GM12878 (cell line): ENCODE data around the gene CALN1. TPM values are rescaled to one million over a fixed set of nuclear protein-coding genes. Genes with fewer than 3 reads are reported as not detected.

Experiments used
- ATAC-seq: fragments of 200-7000 bp; cut with Tn5 transposase; 3 replicates; pipeline ENCODE4 v1.9.1; 2020; ENCODE audit warnings: mild to moderate bottlenecking, moderate library complexity
- BruUV-seq: library from RNA; stranded (reverse); fragments of 400-500 nt; replicated peaks from 2 replicates; lab custom pipeline; 2021; lab: Mats Ljungman, UMichigan
- CTCF ChIA-PET: fragments of 300-600 bp; sonication (Branson Sonifier 250); formaldehyde crosslinking; extraction: SDS; loops from one replicate; lab custom pipeline; 2021; ENCODE audit warnings: inconsistent platforms; lab: Yijun Ruan, JAX
- POLR2A ChIA-PET: fragments of 350-600 bp; formaldehyde crosslinking; extraction: SDS; loops from one replicate; lab custom pipeline; 2021; ENCODE audit warnings: inconsistent platforms; lab: Charles Lee
- RAD21 ChIA-PET: fragments of 300-600 bp; sonication (Branson Sonifier 250); formaldehyde crosslinking; loops from one replicate; lab custom pipeline; 2023; ENCODE audit warnings: antibody characterized with exemption; ENCODE audit not compliant: unreplicated experiment; lab: Charles Lee
- SMC1A ChIA-PET: fragments of 300-600 bp; sonication (Branson Sonifier 250); formaldehyde crosslinking; loops from one replicate; lab custom pipeline; 2023; ENCODE audit not compliant: unreplicated experiment, uncharacterized antibody; lab: Charles Lee
- DNase-seq: peaks from one replicate; pipeline ENCODE4 v3.0.0-alpha.2; 2011; ENCODE audit warnings: low read depth, low spot score
- FAIRE-seq: peaks from 3 replicates; lab custom pipeline; 2011; peaks lifted over from hg19 to GRCh38; lab: Jason Lieb, UNC
- H2AFZ ChIP-seq: 2 replicates; pipeline ENCODE4 v1.6.0; 2011; ENCODE audit warnings: low read depth, low read length, control low read depth; ENCODE audit not compliant: control insufficient read depth
- H3K27ac ChIP-seq: 2 replicates; pipeline ENCODE4 v1.5.1; 2011; ENCODE audit warnings: control low read depth; ENCODE audit not compliant: control insufficient read depth, insufficient read depth
- H3K27me3 ChIP-seq, 2 experiments: replicated peaks in 1 of 2; 2 replicates each; pipeline versions ENCODE4 v1.6.0 to v1.6.1; 2011; ENCODE audit warnings: low read length in 1 of 2; ENCODE audit not compliant: control insufficient read depth in 2 of 2, insufficient read depth in 2 of 2
- H3K36me3 ChIP-seq, 2 experiments: 2 replicates each; pipeline ENCODE4 v1.5.1; 2011; ENCODE audit warnings: low read length in 1 of 2; ENCODE audit not compliant: control insufficient read depth in 2 of 2, insufficient read depth in 2 of 2
- H3K4me1 ChIP-seq: 2 replicates; pipeline ENCODE4 v1.6.1; 2011; ENCODE audit warnings: mild to moderate bottlenecking, low read length, moderate library complexity, mixed read lengths; ENCODE audit not compliant: control insufficient read depth, insufficient read depth
- H3K4me2 ChIP-seq: 2 replicates; pipeline ENCODE4 v1.6.0; 2011; ENCODE audit warnings: control low read depth; ENCODE audit not compliant: control insufficient read depth, insufficient read depth
- H3K4me3 ChIP-seq: fragments of 200-600 bp; sonication (generic); 2 replicates; pipeline ENCODE4 v1.5.1; 2016
- H3K79me2 ChIP-seq: 2 replicates; pipeline ENCODE4 v1.6.0; 2011; ENCODE audit warnings: low read length; ENCODE audit not compliant: control insufficient read depth, insufficient read depth
- H3K9ac ChIP-seq: 2 replicates; pipeline ENCODE4 v1.8.0; 2011; ENCODE audit warnings: low read length, control low read depth, mixed read lengths; ENCODE audit not compliant: control insufficient read depth, insufficient read depth
- H3K9me3 ChIP-seq: replicated peaks from 3 replicates; pipeline ENCODE4 v1.5.1; 2011; ENCODE audit warnings: mild to moderate bottlenecking, low read length; ENCODE audit not compliant: control insufficient read depth, insufficient read depth
- H4K20me1 ChIP-seq: 2 replicates; pipeline ENCODE4 v1.6.0; 2011; ENCODE audit not compliant: control insufficient read depth, insufficient read depth
- ATF3 ChIP-seq: IDR thresholded peaks from 2 replicates; pipeline ENCODE4 v1.6.1; 2011; ENCODE audit warnings: low read depth, mild to moderate bottlenecking, low read length, moderate library complexity, borderline replicate concordance; ENCODE audit errors: extremely low read depth
- CHD2 ChIP-seq: IDR thresholded peaks from 2 replicates; pipeline ENCODE4 v1.6.1; 2011; ENCODE audit warnings: low read depth, low read length, improper control_type of control experiment, borderline replicate concordance
- E2F4 ChIP-seq: IDR thresholded peaks from 2 replicates; pipeline ENCODE4 v1.6.1; 2012; ENCODE audit warnings: low read depth, low read length, improper control_type of control experiment
- E2F8 ChIP-seq: fragments of 450-650 bp; IDR thresholded peaks from 2 replicates; pipeline ENCODE4 v1.6.1; 2018; ENCODE audit warnings: mild to moderate bottlenecking, low read depth, moderate library complexity; ENCODE audit not compliant: partially characterized antibody
- IKZF1 ChIP-seq: fragments of 450-650 bp; conservative IDR thresholded peaks from 2 replicates; pipeline ENCODE4 v1.6.1; 2017; ENCODE audit warnings: antibody characterized with exemption, mild to moderate bottlenecking
- NR2C1 ChIP-seq: fragments of 450-650 bp; IDR thresholded peaks from 2 replicates; pipeline ENCODE4 v1.6.1; 2017; ENCODE audit warnings: antibody characterized with exemption, mild to moderate bottlenecking, moderate library complexity
- NR2F1 ChIP-seq: fragments of 450-650 bp; conservative IDR thresholded peaks from 2 replicates; pipeline ENCODE4 v1.6.1; 2017; ENCODE audit warnings: mild to moderate bottlenecking
- REST ChIP-seq: IDR thresholded peaks from 2 replicates; pipeline ENCODE4 v1.6.1; 2012; ENCODE audit warnings: mild to moderate bottlenecking, low read depth, low read length
- SP1 ChIP-seq: IDR thresholded peaks from one replicate; pipeline ENCODE4 v1.6.1; 2011; ENCODE audit warnings: low read depth, low read length
- WGBS: methylation state at CpG from one replicate; pipeline ENCODE4 v1.1.6; 2016; ENCODE audit warnings: low lambda C conversion rate; ENCODE audit not compliant: insufficient replicate concordance, insufficient coverage; ENCODE audit errors: missing lambda C conversion rate; 5-methylcytosine and 5-hydroxymethylcytosine counted together
- in situ Hi-C: fragments of 300-500 bp; cut with MboI; formaldehyde crosslinking; loops from 9 replicates; pipeline ENCODE4 v1.14.3; 2018; ENCODE audit warnings: mixed read lengths
- intact Hi-C: fragments of 100-400 bp; cut with micrococcal nuclease; formaldehyde crosslinking; loops from one replicate; pipeline ENCODE4 v1.14.2; 2022; ENCODE audit not compliant: unreplicated experiment
- polyA plus RNA-seq, 11 experiments: library from polyadenylated mRNA; depleted of rRNA in 4 of 11; unstranded in 6 of 11; stranded (reverse) in 5 of 11; fragments of >200 nt; fragmentation: Nextera tagmentation in 4 of 11; fragmentation: Illumina TruSeq in 1 of 11; extraction: Ambion mirVana in 4 of 11; extraction: Trizol in 1 of 11; gene quantifications; 1 replicate in 1 of 11; 2 replicates in 10 of 11; pipeline versions ENCODE4 v1.2.1 to v1.2.3, GENCODE V29; 2011 to 2016; ENCODE audit warnings: inconsistent platforms in 2 of 11, missing spikeins in 2 of 11, low read depth in 1 of 11
- total RNA-seq, 4 experiments: library from RNA; depleted of rRNA in 3 of 4; stranded (reverse); fragments of >200 nt in 3 of 4; fragmentation: Illumina TruSeq in 1 of 4; extraction: Trizol in 1 of 4; gene quantifications; 2 replicates each; pipeline versions ENCODE4 v1.2.1 to v1.2.3, GENCODE V29; 2013 to 2021

The CALN1 gene
- total and polyA plus RNA-seq, 10 of the 15 experiments (the other 5 are each of a cell fraction or from before 2014, with no cell fraction given): 0.48 to 15.3 (median 1.6) TPM

GRCh38 chr7:72345208-72345727 is 66.9 kb downstream of the CALN1 start:
- no peak overlapping the region for H3K4me2 ChIP-seq
- TF ChIP-seq IKZF1 (no peak), REST (no peak), NR2F1 (no peak), CHD2 (no peak), SP1 (no peak), E2F4 (no peak), E2F8 (no peak), NR2C1 (no peak), ATF3 (no peak)
- TF ChIP-seq, all 136 proteins: peak for 0
- ChIA-PET RAD21 (no interaction called here), SMC1A (no interaction called here), POLR2A (no interaction called here), CTCF (no interaction called here)
- Histone ChIP-seq H3K79me2 (no peaks in the 10 kb centered on the region), H3K9me3 (no peaks in the 10 kb centered on the region), H3K4me1 (no peaks in the 10 kb centered on the region), H3K27me3 (no peaks in the 10 kb centered on the region), H4K20me1 (no peaks in the 10 kb centered on the region), H2AFZ (no peak overlapping the region), H3K36me3 (no peaks in the 10 kb centered on the region), H3K9ac (no peak overlapping the region), H3K27ac (no peak overlapping the region), H3K4me3 (no peak overlapping the region)
- FAIRE-seq (no peak), DNase-seq (no peak), ATAC-seq (no peak)
- no TSS peak for BruUV-seq
- WGBS: 92% methylated on average over 1 of the region's 1 CpG
- in situ Hi-C loops (no loop called here), intact Hi-C loops (no loop called here)
